ENCODE data around the gene RABL3. TPM values are rescaled to one million over a fixed set of nuclear protein-coding genes. Genes with fewer than 3 reads are reported as not detected.

The RABL3 gene
- total and polyA plus RNA-seq, 2 of the 4 experiments (the other 2 are of a cell fraction): 5.3 to 17.0 TPM

DNA sequence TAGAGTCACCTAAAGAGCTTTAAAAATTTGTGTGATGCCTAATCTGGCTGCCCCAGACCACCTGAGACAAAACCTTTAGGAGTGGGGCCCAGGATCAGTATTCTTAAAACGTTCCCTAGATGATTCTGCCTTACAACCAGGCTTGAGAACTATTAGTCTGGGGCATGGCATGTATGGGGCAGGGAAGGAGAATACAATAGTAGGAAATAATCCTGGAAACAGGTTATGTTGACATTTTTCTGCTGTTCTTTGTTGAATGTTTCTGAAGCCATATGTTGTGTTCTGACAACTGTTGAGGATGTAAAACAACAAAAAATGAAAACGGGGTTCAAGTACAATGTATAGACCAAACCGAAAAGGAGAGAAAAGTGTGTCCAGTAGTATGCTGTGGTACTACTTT lies 3.1 kb upstream of the RABL3 start:
- Histone ChIP-seq H2AFZ (replicated peaks; ENCODE audit: low read length, poor library complexity) (no peak overlapping the region), H3K14ac (replicated peaks; ENCODE audit: low read depth, low read length) (no peak overlapping the region), H4K5ac (ENCODE audit: low read depth, low read length) (no peak overlapping the region), H3K27ac (ENCODE audit: insufficient read depth, low read length) (no peak overlapping the region), H3K4me1 (ENCODE audit: control insufficient read depth, insufficient read depth, low read length) (peaks cover 4% of the 10 kb centered on the region), H3K27me3 (ENCODE audit: control insufficient read depth, insufficient read depth, low read length) (no peaks in the 10 kb centered on the region), H3K9me1 (ENCODE audit: insufficient read depth, low read length) (peaks cover 5% of the 10 kb centered on the region), H3K4me3 (ENCODE audit: insufficient read depth, low read depth, low read length) (no peak overlapping the region), H2BK120ac (ENCODE audit: low read depth, low read length) (no peak overlapping the region), H3K9ac (ENCODE audit: low read depth, low read length) (no peak overlapping the region), H3K23ac (ENCODE audit: low read depth, low read length) (no peak overlapping the region), H3K56ac (ENCODE audit: extremely low read depth, insufficient read depth, low read length) (no peak overlapping the region), H3K79me1 (ENCODE audit: low read depth in 1 of 2, low read length in 2 of 2) (peaks cover 37 to 50% of the 10 kb centered on the region in 2 experiments), H4K91ac (ENCODE audit: insufficient read depth, low read depth, low read length) (no peak overlapping the region), H2BK20ac (ENCODE audit: low read depth, low read length) (no peak overlapping the region), H3K9me3 (ENCODE audit: control insufficient read depth, insufficient read depth, low read length) (no peaks in the 10 kb centered on the region), H2BK15ac (ENCODE audit: low read depth, low read length) (no peak overlapping the region), H3K36me3 (ENCODE audit: control insufficient read depth, insufficient read depth, low read length) (0 out of 2 replicates have a peak, but pooled peaks cover 1% of the 10 kb centered on the region), H3K18ac (ENCODE audit: low read depth, low read length) (no peak overlapping the region), H4K8ac (ENCODE audit: low read depth in 2 of 2, low read length in 2 of 2) (no peak overlapping the region), H2BK5ac (ENCODE audit: low read depth, low read length, poor library complexity, severe bottlenecking) (no peak overlapping the region), H2AK9ac (replicated peaks; ENCODE audit: low read depth, low read length, poor library complexity) (no peak overlapping the region), H2AK5ac (ENCODE audit: low read depth, low read length) (no peak overlapping the region), H3K4me2 (ENCODE audit: low read depth, low read length) (no peak overlapping the region), H4K20me1 (ENCODE audit: insufficient read depth, low read length) (no peaks in the 10 kb centered on the region), H3K4ac (ENCODE audit: low read depth, low read length) (no peak overlapping the region)
- no TSS peak for BruUV-seq (replicated peaks)
- TF ChIP-seq FOS (IDR thresholded peaks at IDR 0.05; ENCODE audit: low read depth, low read length): no peak
- no peak for TF ChIP-seq BHLHE40 (IDR thresholded peaks at IDR 0.05; ENCODE audit: low read depth, low read length)
- TF ChIP-seq MXI1 (IDR thresholded peaks at IDR 0.05; ENCODE audit: borderline replicate concordance, low read depth, low read length): no peak
- ChIA-PET CTCF (no interaction called here), POLR2A (ENCODE audit: unreplicated experiment) (no interaction called here)
- no peak for DNase-seq
- dilution Hi-C loops (cut with HindIII; ENCODE audit: low sequenced_read_pairs, unreplicated experiment): no loop called here
- ATAC-seq (ENCODE audit: low read depth): no peak
- intact Hi-C loops (cut with micrococcal nuclease): no loop called here
- in situ Hi-C loops (cut with MboI; ENCODE audit: low sequenced_read_pairs): no loop called here
- WGBS, 2 experiments (ENCODE audit: extremely low coverage in 2 of 2, insufficient read length in 1 of 2): 88% methylated on average over 1 of the region's 3 CpGs; no CpG with 5 or more reads in 1 of the 2 experiments
